AG04450 (cell line): ENCODE measurements around the gene GSTT4. TPM values are rescaled to one million over a fixed set of nuclear protein-coding genes. Genes with fewer than 3 reads are reported as not detected.

Experiments used
- CTCF ChIA-PET: fragments of 300-600, 350-600 bp; formaldehyde crosslinking; extraction: SDS; loops from one replicate; lab custom pipeline; 2022; ENCODE audit warnings: antibody characterized with exemption, inconsistent platforms; lab: Charles Lee
- POLR2A ChIA-PET: fragments of 350-600 bp; formaldehyde crosslinking; extraction: SDS; loops from one replicate; lab custom pipeline; 2021; ENCODE audit warnings: antibody characterized with exemption, inconsistent platforms; lab: Yijun Ruan, JAX
- DNase-seq: peaks from one replicate; pipeline ENCODE4 v3.0.0-alpha.2; 2011; ENCODE audit warnings: low read depth, low spot score
- H3K27ac ChIP-seq: one replicate; pipeline ENCODE4 v1.5.1; 2012; ENCODE audit warnings: low read depth, low read length, control low read depth
- H3K27me3 ChIP-seq: one replicate; pipeline ENCODE4 v1.6.0; 2012; ENCODE audit warnings: low read length; ENCODE audit not compliant: control insufficient read depth, insufficient read depth
- H3K4me3 ChIP-seq: 2 replicates; pipeline ENCODE4 v1.5.1; 2011; ENCODE audit warnings: mild to moderate bottlenecking, low read depth, low read length, control low read depth
- H3K9me3 ChIP-seq: 2 replicates; pipeline ENCODE4 v1.5.1; 2012; ENCODE audit warnings: low read length; ENCODE audit not compliant: control insufficient read depth, insufficient read depth
- CTCF ChIP-seq: IDR thresholded peaks from 2 replicates; pipeline ENCODE4 v1.5.1; 2011; ENCODE audit warnings: low read depth, low read length, control low read depth, inconsistent platforms
- polyA plus RNA-seq: library from polyadenylated mRNA; depleted of rRNA; stranded (reverse); fragments of >200 nt; gene quantifications from 2 replicates; pipeline ENCODE4 v1.2.3, GENCODE V29; 2011

The GSTT4 gene
- polyA plus RNA-seq, 1 experiment = not detected

GRCh38 chr22:24008381-24009226 lies 3.4 kb upstream of the GSTT4 start:
- CTCF ChIA-PET = interaction anchor here (1.9 kb wide), 1 partner anchor 148 kb away, joined by 6 read pairs; no protein-coding TSS in a partner anchor
- Histone ChIP-seq H3K27ac (no peak overlapping the region), H3K27me3 (peaks cover 7% of the 10 kb centered on the region), H3K4me3 (no peak overlapping the region), H3K9me3 (no peaks in the 10 kb centered on the region; the same call in 1 of the 2 replicates)
- DNase-seq = no peak
- POLR2A ChIA-PET = no interaction called here
- TF ChIP-seq CTCF = no peak

- H3K27ac ChIP-seq = no peak overlapping the region
- H3K9me3 ChIP-seq = no peaks in the 10 kb centered on the region; the same call in 1 of the 2 replicates
- ChIA-PET CTCF (no interaction called here), POLR2A (no interaction called here)
- no peak overlapping the region for H3K4me3 ChIP-seq
- no peak for TF ChIP-seq CTCF
- no peak for DNase-seq
- peaks cover 7% of the 10 kb centered on the region for H3K27me3 ChIP-seq
Measured at GRCh38 chr22:24008022-24008283, 2.7 kb upstream of the GSTT4 start.

GRCh38 chr22:24007253-24008021 lies 2.2 kb upstream of the GSTT4 start:
- DNase-seq = no peak
- TF ChIP-seq CTCF = no peak
- CTCF ChIA-PET = no interaction called here

GRCh38 chr22:24006914-24007214 lies 1.6 kb upstream of the GSTT4 start:
- DNase-seq = no peak
- peaks cover 11% of the 10 kb centered on the region for H3K27me3 ChIP-seq
- TF ChIP-seq CTCF = no peak
- H3K9me3 ChIP-seq = no peaks in the 10 kb centered on the region; the same call in 1 of the 2 replicates
- POLR2A ChIA-PET = interaction anchor here (0.5 kb wide), 1 partner anchor 295 kb away, joined by 3 read pairs; no protein-coding TSS in a partner anchor
- H3K27ac ChIP-seq = no peak overlapping the region
- no peak overlapping the region for H3K4me3 ChIP-seq
- CTCF ChIA-PET = no interaction called here

More at GRCh38 chr22:24007253-24008021, 2.2 kb upstream of the GSTT4 start:
- Histone ChIP-seq H3K4me3 (no peak overlapping the region), H3K27ac (no peak overlapping the region), H3K27me3 (peaks cover 7% of the 10 kb centered on the region), H3K9me3 (no peaks in the 10 kb centered on the region; the same call in 1 of the 2 replicates)
- POLR2A ChIA-PET = interaction anchor here (0.5 kb wide), 1 partner anchor 295 kb away, joined by 3 read pairs; no protein-coding TSS in a partner anchor
